GM21390 (cell line): ENCODE results near the gene AKT3.
A peak's percentile ranks its signal among the peaks of the same experiment; 100 is the strongest.

ENCODE experiments used
- ATAC-seq: cut with Tn5 transposase; IDR thresholded peaks from one replicate; pipeline ENCODE4 v1.9.1; 2021; ENCODE audit not compliant: unreplicated experiment

Gene AKT3

DNA sequence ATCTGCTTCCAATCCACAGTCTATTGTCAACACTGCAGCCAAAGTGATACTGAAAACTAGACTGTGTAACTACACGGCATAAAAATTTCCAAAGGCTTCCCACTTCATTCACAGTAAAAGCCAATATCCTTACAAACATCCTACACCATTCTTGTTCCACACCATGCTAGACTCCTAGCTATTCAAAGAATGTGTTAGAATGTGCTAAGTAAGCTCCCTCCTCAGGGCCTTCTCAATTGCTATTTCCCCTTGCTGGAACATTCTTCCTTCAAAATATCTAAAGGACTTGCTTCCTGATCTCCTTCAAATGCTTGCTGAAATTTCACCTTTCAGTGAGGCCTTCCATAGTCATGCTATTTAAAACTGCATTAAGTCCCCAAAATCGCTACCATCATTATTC is 228.1 kb downstream of the AKT3 start:
- ATAC-seq: no peak

- no peak for ATAC-seq
These were observed 229.9 kb downstream of the AKT3 start for GRCh38 chr1:243620096-243620495.

- ATAC-seq: no peak
These were observed 240.3 kb downstream of the AKT3 start for GRCh38 chr1:243609698-243610097.

DNA sequence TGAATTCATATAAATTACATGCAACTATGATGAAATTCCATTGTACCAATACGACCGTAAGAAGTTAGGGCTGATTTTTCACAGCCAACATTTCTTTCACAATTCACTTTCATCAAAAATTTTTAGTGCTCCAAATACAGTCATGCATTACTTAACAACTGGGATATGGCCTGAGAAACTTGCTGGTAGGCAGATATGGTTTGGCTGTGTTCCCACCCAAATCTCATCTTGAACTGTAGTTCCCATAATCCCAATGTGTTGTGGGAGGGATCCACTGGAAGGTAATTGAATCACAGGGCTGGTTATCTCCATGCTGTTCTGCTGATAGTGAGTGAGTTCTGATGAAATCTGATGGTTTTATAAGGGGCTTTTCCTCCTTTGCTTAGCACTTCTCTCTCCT is 244.4 kb downstream of the AKT3 start:
- no peak for ATAC-seq

GRCh38 chr1:243601720-243602119 is 248.3 kb downstream of the AKT3 start:
- no peak for ATAC-seq

- ATAC-seq: no peak
These were observed 251.6 kb downstream of the AKT3 start for GRCh38 chr1:243598433-243598832.

- ATAC-seq: no peak
These were observed 252.7 kb downstream of the AKT3 start for GRCh38 chr1:243597383-243597782.

- peak; percentile 98 for ATAC-seq
These were observed 253.5 kb downstream of the AKT3 start for GRCh38 chr1:243596431-243597062.

- ATAC-seq: peak; percentile 22
These were observed 254.4 kb downstream of the AKT3 start for GRCh38 chr1:243595527-243596210.

DNA sequence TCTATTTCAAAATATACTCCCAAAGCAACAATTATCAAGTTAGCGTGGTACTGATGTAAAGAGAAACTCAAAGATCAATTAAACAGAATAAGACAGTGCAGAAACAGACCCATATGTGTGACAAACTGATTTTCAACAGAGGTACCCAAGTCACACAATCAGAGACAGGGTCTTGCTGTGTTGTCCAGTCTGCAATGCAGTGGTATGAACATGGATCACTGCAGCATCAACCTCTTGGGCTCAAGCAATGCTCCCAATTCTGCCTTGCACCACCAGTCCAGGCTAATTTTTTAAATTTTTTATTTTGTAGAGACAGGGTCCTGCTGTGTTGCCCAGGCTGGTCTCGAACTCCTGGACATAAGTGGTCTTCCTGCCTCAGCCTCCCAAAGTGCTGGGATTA is 255.6 kb downstream of the AKT3 start:
- no peak for ATAC-seq

- peak; percentile 71 for ATAC-seq
These were observed 260.8 kb downstream of the AKT3 start for GRCh38 chr1:243589286-243589685.

DNA sequence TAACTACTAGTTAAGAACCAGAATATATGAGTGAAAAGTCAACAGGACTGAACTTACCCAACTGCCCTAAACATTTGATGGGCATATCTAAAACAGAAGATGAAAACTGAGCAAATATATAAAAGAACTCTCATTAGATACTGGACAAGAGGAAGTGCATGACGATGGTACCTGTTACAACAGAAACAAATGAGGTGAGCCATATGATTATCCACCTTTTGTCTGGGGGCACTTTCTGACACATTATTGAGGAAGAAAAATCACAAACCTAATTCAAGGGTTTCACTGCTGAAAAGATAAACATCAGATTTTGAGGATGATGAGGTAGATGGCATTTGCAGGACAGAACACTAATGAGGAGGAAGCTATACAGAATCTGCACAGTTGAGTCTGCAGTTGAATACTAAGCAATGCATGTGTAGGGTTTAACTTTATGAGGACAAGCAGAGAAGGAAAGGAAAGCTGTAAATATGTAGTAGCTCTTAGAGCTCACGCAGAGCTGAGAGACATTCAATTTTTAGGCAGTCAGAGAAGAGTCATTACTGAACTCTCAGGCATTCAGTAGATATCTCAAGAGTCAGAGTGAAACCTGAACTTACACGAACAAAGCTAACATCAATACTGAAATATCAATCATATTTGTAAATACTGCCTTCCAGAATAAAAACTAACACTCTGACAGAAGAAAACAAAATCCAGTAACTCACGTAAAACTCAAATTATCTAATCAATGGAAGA is 262.1 kb downstream of the AKT3 start:
- peak; percentile 93 for ATAC-seq

GRCh38 chr1:243587285-243587684 is 262.8 kb downstream of the AKT3 start:
- no peak for ATAC-seq

GRCh38 chr1:243585982-243586381 is 264.1 kb downstream of the AKT3 start:
- ATAC-seq: no peak

- no peak for ATAC-seq
These were observed 267.7 kb downstream of the AKT3 start for GRCh38 chr1:243582326-243582725.

DNA sequence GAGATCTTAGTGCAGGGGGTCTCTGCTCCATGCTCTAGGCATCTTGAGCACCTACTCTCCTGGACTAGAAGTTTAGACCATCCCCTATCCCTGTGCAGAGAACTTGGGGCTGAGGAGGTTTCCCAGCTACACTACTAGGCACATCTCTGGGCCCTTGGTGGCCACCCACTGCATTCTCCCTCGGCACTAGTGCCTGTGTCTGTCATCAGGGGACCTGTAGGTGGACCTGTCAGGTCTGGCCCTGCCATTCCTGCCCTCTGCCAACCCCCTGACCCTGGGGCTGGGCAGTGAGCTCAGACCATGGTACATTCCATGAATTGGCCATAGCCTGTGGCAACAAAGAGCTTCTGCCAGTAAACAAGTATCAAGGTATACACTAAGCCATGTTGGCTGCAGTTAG is 269.1 kb downstream of the AKT3 start:
- no peak for ATAC-seq

- ATAC-seq: no peak
These were observed 270.0 kb downstream of the AKT3 start for GRCh38 chr1:243580072-243580471.

- no peak for ATAC-seq
These were observed 275.0 kb downstream of the AKT3 start for GRCh38 chr1:243575070-243575469.

GRCh38 chr1:243572940-243573339 is 277.1 kb downstream of the AKT3 start:
- no peak for ATAC-seq

GRCh38 chr1:243568793-243569192 is 281.2 kb downstream of the AKT3 start:
- no peak for ATAC-seq

GRCh38 chr1:243564814-243565213 is 285.2 kb downstream of the AKT3 start:
- ATAC-seq: no peak

GRCh38 chr1:243563732-243564131 is 286.3 kb downstream of the AKT3 start:
- ATAC-seq: no peak
